GM04504 (cell line): ENCODE results near the gene GCNT2.
"Not testable (repeated sequence)": the region's sequence is repeated elsewhere in the genome, so short reads cannot be mapped to it uniquely, and the experiment has no call there.

Experiments
- DNase-seq: peaks from one replicate; pipeline ENCODE4 v3.0.0-alpha.2; 2012; ENCODE audit warnings: low read depth

GCNT2 gene

DNA sequence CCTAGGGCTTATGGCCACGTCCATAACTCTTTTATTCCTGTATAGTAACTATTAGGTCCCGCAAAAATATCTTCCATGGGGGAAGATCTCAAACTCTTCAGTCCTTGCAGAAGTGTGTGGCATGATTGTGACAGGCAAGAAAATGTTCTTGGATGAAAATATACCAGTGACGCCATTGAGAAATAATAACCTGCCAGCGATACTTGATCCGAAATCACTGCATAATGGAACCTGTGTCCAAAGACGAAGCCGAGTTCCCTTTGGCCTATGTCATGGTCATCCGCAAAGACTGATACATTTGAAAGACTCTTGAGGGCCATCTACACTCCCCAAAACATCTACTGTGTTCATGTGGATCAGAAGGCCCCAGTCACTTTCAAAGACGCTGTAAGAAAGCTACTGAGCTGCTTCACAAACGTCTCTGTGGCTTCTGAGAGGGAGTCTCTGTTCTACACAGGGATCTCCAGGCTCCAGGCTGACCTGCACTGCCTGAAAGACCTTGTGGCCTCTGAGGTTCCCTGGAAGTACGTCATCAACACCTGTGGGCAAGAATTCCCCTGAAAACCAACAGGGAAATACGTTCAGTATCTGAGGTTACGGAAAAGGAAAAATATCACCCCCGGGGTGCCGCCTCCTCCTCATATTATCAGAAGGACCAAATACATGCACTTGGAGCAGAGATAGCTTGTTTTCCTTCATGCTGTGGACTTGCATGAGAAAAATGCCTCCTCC lies 6.9 kb upstream of the GCNT2 start:
- no peak for DNase-seq

DNA sequence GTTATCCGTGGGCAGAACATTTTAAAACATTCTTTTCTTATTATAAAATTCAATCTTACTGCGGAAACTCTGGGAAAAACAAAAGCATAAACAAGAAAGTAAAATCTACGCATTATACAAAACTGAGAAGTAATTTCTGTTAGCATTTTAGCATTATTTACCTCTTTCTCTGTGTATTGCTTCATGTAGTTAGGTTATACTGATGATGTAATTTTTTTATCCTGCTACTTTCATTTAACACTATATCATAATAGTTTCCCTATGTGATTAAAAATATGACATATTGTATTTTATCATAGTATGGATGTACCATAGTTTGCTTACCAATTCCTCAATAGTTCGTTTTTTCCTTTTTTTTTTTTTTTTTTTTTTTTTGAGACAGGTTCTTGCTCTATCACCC lies 4.2 kb upstream of the GCNT2 start:
- no peak for DNase-seq

DNA sequence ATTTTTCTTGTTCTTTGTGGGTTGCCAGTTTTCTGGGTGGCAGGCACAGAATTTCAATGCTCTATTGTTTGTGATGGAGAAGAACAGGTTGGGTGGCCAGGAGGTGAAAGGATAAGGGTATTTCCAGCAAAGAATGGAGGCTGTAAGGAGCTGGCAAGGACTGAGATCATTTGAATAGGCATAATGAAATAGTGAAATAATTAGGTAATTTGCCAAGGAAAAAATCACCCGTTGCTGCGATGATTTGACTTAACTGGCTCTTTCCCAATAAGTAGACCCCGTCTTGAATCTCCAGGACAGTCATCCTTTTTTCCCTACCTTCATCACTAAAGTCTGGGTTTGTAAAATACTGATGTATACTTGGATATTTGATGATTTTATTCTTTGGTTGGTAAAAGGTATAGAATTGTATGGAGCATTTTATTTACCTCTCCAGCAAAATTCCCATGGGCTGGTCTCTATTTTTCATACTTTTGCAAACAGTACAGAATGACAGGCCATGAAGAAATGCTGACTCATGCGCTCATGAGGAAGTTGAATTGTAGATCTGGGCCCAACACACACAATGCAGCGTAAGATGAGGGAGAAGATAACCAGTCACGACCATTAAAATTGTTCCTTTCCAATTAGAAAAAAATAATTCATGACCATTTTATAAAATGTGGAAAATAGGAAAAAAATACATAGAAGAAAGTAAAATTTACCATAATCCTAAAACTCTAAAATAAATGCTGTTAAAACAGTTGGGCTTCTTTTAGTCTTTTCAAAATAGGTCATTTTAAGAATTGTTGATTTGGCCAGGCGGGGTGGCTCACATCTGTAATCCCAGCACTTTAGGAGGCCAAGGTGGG lies 2.4 kb upstream of the GCNT2 start:
- no peak for DNase-seq

- DNase-seq: not testable (repeated sequence)
These were observed 1.8 kb upstream of the GCNT2 start for GRCh38 chr6:10519408-10519697.

DNA sequence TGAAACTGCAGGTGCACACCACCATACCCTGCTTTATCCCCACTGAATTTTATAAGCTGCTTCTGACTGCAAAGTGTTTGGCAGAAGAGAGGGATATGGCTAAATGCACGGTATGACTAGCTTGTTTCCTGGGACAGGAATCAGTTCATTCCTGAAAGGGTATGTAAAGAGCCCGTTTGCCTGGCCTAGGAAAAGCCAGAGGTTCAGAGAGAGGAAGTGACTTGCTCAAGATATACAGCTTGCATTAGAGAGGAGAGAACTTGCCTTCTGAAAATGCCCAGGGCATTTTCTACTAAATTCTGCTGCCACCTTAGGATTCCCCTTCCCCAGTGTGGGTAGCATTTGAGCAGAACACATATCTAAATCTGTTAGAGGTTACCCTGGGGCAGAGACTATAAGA lies 683 bp upstream of the GCNT2 start:
- no peak for DNase-seq

DNA sequence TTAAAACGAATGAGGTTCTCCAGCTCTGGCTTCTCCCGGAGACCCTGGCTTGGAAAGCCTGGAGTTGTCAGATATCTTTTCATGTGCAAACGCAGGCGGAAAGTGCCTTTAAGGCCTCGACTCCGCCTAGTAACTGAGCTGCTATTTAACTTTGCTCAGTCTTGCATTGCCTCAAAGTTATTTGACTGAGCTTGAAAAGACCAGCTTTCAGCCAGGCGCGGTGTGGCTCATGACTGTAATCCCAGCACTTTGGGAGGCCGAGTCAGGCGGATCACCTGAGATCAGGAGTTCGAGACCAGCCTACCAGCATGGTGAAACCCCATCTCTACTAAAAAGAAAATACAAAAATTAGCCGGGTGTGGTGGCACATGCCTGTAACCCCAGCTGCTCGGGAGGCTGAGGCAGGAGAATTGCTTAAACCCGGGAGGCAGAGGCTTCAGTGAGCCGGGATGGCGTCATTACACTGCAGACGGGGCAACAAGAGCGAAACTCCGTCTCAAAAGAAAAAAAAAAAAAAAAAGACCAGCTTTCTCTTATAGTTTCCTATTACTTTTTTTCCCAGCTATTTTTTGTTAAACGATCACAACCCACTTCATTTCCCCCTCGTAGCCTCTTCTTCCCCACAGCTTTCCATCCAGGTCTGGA lies 1.9 kb downstream of the GCNT2 start:
- no peak for DNase-seq

- no peak for DNase-seq
These were observed 5.0 kb downstream of the GCNT2 start for GRCh38 chr6:10526156-10526555.

- DNase-seq: no peak
These were observed 7.2 kb downstream of the GCNT2 start for GRCh38 chr6:10528158-10528981.

DNA sequence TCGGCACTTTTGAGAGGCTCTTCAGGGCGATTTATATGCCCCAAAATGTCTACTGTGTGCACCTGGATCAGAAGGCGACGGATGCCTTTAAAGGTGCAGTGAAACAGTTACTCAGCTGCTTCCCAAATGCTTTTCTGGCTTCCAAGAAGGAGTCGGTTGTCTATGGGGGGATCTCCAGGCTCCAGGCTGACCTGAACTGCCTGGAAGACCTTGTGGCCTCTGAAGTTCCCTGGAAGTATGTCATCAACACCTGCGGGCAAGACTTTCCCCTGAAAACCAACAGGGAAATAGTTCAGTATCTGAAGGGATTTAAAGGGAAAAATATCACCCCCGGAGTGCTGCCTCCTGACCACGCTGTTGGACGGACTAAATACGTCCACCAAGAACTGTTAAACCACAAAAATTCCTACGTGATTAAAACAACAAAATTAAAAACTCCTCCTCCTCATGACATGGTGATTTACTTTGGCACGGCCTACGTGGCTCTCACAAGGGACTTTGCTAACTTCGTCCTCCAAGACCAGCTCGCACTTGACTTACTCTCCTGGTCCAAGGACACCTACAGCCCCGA lies 8.2 kb downstream of the GCNT2 start:
- DNase-seq: no peak

- not testable (repeated sequence) for DNase-seq
These were observed 8.8 kb downstream of the GCNT2 start for GRCh38 chr6:10529828-10530374.

- no peak for DNase-seq
These were observed 10.4 kb downstream of the GCNT2 start for GRCh38 chr6:10531503-10531902.

DNA sequence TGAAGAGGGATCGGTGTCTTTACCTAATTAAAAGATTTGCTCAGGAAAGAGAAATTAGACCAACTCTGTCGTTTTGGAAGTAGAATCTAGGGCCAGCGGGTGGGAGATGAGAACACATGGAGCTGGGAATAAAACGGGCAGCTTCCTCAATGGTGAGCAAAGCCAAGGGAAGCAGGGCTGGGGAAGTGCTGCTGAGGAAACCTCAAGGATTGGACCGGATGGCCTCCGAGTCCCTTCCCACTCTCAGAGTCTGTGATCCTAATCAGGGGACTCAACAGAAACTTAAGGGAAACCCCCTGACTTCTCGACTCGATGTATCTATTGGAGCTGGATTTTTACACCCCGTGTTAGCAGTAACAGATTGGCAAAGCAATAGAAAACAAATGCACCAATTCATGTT lies 10.8 kb downstream of the GCNT2 start:
- no peak for DNase-seq

- no peak for DNase-seq
These were observed 11.2 kb downstream of the GCNT2 start for GRCh38 chr6:10532392-10532791.

DNA sequence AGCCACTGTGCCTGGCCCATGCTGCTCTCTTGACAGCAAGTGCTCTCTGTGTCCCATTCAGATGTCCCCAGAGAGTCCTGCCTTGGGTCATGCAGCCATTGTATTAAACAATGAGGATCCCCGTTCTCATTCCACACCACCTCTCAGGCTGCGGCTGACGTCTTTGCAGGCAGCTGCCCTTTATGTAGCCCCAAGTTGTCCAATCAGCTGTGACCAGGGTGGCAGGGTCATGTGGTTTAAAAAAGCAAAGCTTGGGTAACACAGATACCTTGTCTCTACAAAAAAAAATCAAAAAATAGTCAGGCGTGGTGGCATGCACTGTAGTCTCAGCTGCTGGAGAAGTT lies 13.2 kb downstream of the GCNT2 start:
- no peak for DNase-seq

DNA sequence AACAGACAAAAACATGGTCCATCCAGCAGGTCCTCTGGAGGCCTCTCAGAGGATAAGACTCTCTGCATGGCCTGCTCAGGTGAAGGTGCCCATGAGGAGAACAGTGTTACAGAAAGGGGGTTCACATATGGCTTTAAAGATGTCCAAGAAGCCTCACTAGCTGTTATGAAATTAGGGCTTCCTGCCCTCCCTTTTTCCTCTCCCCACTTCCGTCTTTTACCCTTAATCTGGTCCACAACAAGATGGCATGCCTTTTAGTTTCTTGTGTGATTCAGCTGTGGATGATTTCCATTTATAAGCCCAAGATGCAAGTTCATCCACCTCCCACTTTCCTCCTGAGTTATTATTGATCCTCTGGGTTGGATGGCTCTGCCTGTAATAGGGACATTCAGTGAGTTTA lies 14.0 kb downstream of the GCNT2 start:
- DNase-seq: no peak

- no peak for DNase-seq
These were observed 16.6 kb downstream of the GCNT2 start for GRCh38 chr6:10537726-10538125.

DNA sequence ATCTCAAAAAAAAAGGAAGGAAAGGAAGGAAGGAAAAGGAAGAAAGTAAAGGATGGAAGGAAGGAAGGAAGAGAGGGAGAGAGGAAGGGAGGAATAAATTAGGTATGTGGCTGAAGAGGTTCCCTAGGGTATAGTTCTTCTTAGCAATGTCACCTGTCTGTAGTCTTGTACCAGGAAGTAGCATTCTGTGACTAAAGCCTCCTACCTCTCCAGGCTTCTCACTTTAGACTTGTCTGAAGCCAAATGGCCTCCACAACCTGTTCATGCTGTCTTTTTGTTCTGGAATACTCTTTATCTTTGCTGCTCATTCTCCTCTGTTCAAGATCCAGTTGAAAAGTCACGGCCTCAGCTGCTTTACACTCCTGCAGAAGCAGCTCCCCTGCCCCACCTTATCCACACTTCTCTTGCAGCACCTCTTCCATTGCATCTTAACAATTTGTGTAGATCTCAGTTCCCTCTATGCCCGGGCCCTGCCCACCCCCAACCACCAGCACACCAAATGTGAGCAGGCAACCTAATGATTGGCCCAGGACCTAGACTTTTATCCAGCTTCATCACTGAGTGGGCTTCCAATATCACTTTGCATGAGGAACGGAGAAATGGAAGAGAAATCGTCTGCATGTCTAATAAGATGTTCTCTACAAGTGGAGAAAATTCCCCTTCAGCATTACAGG lies 19.1 kb downstream of the GCNT2 start:
- no peak for DNase-seq

DNA sequence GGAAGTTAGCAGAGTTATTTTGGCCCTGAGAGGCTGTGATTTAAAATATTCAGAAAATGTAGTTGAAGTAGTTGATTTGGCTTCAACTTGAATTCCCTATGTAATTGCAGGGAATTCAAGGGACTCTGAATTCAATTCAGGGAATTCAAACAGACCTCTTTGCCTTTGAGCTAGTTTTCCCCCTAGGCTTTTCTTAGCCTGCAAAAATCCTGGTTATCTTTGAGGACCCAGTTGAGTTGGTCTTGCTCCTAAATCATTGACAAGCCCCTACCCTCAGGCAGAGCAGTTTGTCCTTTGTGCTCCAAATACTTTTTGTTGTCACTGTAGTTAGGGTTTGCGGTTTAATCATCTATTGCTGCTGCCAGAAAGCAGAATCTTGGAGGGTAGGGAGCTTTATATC lies 20.4 kb downstream of the GCNT2 start:
- no peak for DNase-seq

DNA sequence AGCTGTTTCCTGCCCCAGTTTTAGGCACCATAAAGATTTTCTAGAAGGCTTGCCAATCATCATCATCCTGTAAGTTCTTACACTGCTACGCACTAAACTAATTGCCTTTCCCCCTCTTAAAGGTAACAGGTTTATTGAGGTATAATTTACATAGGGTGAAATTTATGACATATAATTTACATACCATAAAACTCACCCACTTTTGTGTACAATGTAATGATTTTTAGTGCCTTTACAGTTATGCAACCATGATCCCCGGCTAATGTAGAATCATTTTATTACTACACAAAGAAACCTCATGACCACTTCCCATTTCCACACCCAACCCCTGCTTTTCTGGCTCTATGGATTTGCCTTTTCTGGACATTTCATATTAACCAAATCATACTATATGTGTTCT lies 21.1 kb downstream of the GCNT2 start:
- no peak for DNase-seq

GRCh38 chr6:10543488-10543887 lies 22.3 kb downstream of the GCNT2 start:
- no peak for DNase-seq

DNA sequence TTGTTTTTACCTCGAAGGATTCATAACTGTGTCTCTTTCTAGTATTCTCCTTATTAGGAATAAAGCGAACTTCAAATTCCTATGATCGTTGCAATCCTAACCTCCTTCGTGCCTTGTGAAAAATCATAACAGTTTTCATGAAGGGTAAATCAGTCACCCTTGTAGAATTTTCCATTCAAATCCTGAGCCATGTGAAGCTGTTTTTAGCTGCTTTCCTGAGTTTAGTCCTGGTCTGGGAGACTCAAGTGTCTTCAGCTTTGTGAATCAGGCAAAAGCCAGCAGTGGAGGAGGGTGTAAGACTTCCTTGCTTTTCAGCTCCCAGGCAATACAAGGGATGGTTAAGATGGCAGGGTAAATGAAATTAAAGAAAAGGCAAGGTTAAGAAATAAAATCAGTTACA lies 24.3 kb downstream of the GCNT2 start:
- DNase-seq: no peak
